H1 (cell line): ENCODE results near the gene OS9.
"Not testable (repeated sequence)": the region's sequence is repeated elsewhere in the genome, so short reads cannot be mapped to it uniquely, and the experiment has no call there.

Source experiments
- BACH1 ChIP-seq: IDR thresholded peaks from 2 replicates; pipeline ENCODE4 v1.6.1; 2012; ENCODE audit warnings: low read length, improper control_type of control experiment
- CBX5 ChIP-seq: fragments of 300-800, 300-1000 bp; sonication (generic); IDR thresholded peaks from 2 replicates; pipeline ENCODE4 v1.7.1; 2016; ENCODE audit warnings: antibody characterized with exemption, low read length, low read depth
- CTCF ChIP-seq, 3 experiments: IDR thresholded peaks; 1 replicate in 2 of 3; 2 replicates in 1 of 3; pipeline versions ENCODE4 v1.5.1 to v1.6.1; 2011; ENCODE audit warnings: low read length in 3 of 3, mild to moderate bottlenecking in 3 of 3, inconsistent platforms in 2 of 3, low read depth in 1 of 3, moderate library complexity in 1 of 3; ENCODE audit not compliant: insufficient read depth in 1 of 3; ENCODE audit errors: control extremely low read depth in 1 of 3
- EZH2 ChIP-seq: fragments of 200-600 bp; sonication (generic); IDR thresholded peaks from 2 replicates; pipeline ENCODE4 v1.7.1; 2012; ENCODE audit warnings: low read depth, mild to moderate bottlenecking, moderate library complexity, low read length, inconsistent platforms; ENCODE audit not compliant: severe bottlenecking
- POLR2AphosphoS5 ChIP-seq: IDR thresholded peaks from 2 replicates; pipeline ENCODE4 v1.6.1; 2011; ENCODE audit warnings: low read depth, low read length
- SP4 ChIP-seq: IDR thresholded peaks from 2 replicates; pipeline ENCODE4 v1.6.1; 2012; ENCODE audit warnings: low read length, inconsistent platforms

GRCh38 chr12:57669691-57670090, 24.2 kb upstream of the OS9 start:
- TF ChIP-seq EZH2; CTCF (IDR thresholded peaks at IDR 0.05; ENCODE audit: control extremely low read depth in 1 of 3, insufficient read depth in 1 of 3, low read depth in 1 of 3, low read length in 3 of 3); BACH1; SP4; POLR2AphosphoS5; CBX5: not testable (repeated sequence)
